ENCODE measurements around the gene ESRRB.

Gene ESRRB

DNA sequence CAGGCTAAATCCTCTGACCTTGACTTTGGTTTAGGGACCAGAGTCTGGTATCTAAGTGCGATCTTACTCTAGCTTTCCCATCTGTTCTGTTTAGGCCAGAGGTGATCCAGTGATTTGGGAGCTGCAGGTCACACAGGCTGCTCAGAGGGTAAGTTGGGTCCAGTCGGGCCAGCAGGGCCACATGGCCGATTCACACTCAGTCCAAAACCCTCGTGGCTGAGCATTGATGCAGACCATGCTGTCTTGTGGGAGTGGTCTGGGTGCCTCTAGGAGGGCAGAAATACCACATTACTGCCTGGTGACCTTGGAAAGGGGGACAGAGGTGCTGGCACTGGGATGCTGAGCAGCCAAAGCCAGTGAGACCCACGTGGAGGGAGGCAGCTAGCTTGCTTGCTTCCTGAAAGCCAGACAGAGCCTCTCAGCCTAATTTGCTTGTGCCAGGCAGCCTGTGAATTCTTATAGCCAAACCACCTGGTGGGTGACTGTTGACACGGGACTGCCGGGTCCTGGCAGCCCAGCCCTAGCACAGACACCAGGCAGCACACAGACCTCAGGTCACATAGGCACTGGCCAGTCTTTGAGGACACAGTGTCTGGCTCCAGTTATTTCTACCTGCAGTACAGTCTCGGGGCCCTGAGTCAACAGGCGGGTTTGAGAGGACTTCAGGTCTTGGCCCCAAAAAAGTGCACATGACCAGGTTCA, 31.7 kb downstream of the ESRRB start:
- no peak for DNase-seq (ENCODE audit: low read depth)

DNA sequence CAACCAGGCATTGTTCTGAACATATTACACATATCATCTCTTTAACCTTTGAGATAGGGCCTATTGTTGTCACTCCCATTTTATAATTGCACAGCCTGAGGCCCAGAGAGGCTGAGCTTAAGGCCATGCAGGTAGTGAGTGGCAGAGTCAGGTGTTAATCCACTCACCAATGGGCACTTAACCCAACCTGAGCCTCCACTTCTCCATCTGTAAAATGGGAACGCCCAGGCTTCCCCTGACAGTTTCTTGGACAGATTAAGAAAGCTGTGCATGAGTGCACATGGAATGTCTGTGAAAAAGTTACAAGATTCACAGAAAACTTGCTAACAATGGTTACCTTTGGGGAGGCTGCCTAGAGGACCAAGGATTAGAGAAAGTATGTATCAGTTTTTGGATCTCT, 32.9 kb downstream of the ESRRB start:
- DNase-seq (ENCODE audit: low read depth): no peak

GRCh38 chr14:76412501-76412900, 36.6 kb downstream of the ESRRB start:
- DNase-seq (ENCODE audit: low read depth): no peak

DNA sequence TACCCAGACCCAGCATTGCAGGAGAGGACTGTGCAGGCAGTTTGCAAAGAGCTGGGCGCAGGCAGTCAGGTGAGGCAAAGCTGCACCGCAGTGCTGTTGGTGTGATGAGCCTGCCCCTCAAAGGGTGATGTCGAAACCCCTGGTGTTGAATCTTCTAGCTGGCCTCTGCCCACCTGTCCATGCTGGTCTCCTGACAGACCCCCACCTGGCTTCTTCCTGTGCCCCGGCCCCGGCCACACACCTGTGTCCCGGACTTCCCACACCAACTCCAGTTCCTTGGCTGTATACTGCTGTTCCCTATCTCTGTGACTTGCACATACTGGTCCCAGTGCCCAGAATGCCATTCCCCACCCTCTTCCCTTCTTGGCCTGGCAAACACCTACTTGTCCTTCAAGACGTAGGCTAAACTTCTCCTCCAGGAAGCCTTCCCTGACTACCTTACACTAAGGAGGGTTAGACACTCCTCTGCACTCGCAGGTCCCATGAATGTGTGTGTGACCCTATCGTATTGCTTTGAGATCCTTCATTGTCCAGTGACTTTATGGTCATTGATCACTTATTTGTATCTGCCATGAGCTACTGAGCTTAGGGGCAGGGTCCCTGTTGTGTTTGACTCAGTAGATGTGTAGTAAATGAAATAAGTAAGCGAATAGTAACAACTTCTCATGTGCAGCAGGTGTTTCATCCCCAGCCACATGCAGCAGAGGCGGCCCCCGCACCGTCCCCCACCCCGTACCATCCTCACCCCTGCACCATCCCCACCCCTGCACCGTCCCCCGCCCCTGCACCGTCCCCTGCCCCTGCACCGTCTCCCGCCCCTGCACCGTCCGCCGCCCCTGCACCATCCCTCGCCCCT, 37.4 kb downstream of the ESRRB start:
- DNase-seq (ENCODE audit: low read depth): no peak

GRCh38 chr14:76413962-76414600, 38.1 kb downstream of the ESRRB start:
- no peak for DNase-seq (ENCODE audit: low read depth)

DNA sequence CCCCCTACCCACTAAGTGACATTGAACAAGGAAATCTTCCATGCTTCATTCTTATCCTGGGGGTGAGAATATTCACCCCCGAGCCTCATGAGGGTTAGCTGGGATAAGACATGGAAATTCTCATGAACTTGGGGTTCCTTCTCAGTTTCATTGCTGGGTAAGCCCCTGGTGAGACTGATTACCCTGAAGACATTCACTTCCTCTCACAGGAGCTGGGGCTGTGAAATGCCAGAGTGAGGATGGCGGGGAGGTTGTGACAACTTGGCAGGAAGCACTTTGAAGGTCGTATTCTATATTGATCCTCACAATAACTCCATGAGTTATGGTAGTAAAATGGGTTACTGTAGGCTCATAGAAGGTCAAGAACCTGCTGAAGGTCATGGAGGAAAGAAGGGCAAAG, 43.5 kb downstream of the ESRRB start:
- DNase-seq (ENCODE audit: low read depth): no peak

GRCh38 chr14:76420827-76421226, 44.9 kb downstream of the ESRRB start:
- DNase-seq (ENCODE audit: low read depth): no peak

DNA sequence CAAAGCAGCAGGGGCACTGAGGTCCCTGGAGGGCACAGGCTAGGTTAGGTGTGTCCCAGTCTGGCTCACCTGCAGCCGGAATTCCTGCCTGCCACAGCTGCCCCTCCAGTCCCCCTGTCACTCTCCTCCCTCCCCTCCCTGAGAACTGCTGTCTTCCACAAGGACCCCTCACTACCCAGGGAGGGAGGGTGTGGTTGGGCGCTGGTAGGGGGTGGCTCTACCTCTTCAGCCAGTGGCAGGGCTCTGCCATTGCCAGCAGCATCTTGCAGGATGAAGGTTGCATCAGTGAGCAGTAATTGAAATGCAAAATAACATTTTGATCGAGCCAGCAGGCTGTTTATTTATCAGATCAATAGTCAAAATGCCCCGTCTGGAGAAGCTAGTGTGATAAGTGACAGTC, 45.7 kb downstream of the ESRRB start:
- no peak for DNase-seq (ENCODE audit: low read depth)

GRCh38 chr14:76422662-76423061, 46.7 kb downstream of the ESRRB start:
- DNase-seq (ENCODE audit: low read depth): no peak

GRCh38 chr14:76423534-76423933, 47.6 kb downstream of the ESRRB start:
- DNase-seq (ENCODE audit: low read depth): no peak

- no peak for DNase-seq (ENCODE audit: low read depth)
Measured at GRCh38 chr14:76424359-76424758, 48.4 kb downstream of the ESRRB start.

- DNase-seq (ENCODE audit: low read depth): no peak
Measured at GRCh38 chr14:76426161-76426696, 50.3 kb downstream of the ESRRB start.

- no peak for DNase-seq (ENCODE audit: low read depth)
Measured at GRCh38 chr14:76428611-76429010, 52.7 kb downstream of the ESRRB start.

- DNase-seq (ENCODE audit: low read depth): no peak
Measured at GRCh38 chr14:76430017-76430416, 54.1 kb downstream of the ESRRB start.

- DNase-seq (ENCODE audit: low read depth): no peak
Measured at GRCh38 chr14:76430475-76430980, 54.6 kb downstream of the ESRRB start.

GRCh38 chr14:76431538-76431937, 55.6 kb downstream of the ESRRB start:
- DNase-seq (ENCODE audit: low read depth): no peak

DNA sequence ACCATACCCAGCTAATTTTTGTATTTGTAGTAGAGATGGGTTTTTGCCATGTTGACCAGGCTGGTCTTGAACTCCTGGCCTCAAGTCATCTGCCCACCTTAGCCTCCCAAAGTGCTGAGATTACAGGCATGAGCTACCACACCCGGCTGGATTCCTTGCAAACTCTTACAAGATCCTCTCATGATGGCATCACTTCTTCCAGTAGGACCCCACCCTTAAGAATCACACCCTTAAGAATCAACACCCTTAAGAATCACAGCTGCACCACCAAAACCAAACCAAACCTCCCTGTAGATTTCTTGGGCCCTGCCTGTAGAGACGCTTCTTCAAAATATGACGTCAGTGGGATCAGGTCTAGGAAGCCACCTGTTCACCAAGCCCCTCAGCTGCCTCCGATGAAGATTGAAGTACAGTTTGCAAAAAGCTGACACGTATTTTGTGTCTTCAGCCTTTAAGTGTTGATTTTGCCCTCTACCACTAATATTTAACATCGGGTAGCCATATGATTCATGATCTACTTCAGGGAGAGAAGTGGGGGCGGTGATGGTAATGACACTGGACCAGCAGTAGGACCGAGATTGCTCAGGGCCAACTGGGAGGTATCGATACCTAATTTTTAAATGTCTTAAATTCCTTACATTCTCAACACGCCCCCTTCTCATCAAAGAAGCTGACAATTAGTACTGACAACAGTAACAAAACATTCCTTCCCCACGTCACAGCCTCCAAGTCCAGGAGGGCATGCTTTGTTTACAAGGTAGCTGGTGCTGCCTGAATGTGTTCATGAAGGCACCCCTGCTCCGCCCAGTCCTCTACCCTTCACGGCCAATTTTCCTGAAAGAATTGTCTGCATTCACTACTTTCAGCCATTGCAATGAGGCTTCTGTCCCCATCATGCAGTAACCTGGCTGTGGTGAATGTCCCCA, 57.2 kb downstream of the ESRRB start:
- no peak for DNase-seq (ENCODE audit: low read depth)

DNA sequence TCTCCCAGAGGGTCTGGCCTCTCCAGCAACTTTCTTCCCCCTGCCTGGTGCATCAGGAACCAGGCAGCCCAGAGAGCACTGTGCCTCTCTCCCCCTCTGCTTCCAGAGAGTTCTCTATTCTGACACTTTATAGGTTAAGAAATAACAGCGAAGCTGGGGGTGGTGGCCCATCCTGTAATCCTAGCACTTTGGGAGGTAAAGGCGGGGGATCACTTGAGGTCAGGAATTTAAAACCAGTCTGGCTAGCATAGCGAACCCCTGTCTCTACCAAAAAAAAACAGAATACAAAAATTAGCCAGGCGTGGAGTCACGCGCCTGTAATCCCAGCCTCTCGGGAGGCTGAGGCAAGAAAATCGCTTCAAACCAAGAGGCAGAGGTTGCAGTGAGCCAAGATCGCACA, 58.3 kb downstream of the ESRRB start:
- DNase-seq (ENCODE audit: low read depth): no peak

GRCh38 chr14:76439237-76439775, 63.4 kb downstream of the ESRRB start:
- no peak for DNase-seq (ENCODE audit: low read depth)

DNA sequence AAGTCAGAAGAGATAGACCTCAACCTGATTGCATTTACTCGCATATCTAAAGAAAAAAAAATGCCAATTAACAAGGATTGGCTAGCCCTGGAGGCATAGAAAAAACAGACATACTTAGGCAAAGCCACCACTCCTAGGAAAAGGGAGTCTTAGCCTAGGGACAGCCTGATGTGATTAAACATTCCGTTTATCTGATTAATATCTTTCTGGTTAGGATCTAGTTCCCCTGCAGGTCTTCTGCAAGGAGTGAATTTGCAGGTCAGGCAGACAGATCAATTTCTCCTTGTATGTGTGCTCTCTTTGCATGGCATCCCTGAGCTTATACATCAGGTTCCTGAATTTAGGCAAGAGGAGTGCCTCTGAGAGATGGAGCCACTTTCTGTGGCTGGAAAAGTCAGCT, 70.5 kb downstream of the ESRRB start:
- DNase-seq (ENCODE audit: low read depth): no peak

- DNase-seq (ENCODE audit: low read depth): no peak
Measured at GRCh38 chr14:76446921-76447320, 71.0 kb downstream of the ESRRB start.
